CD4-positive, CD25-positive, alpha-beta regulatory T cell (primary cell): ENCODE data around the gene RADIL. TPM values are rescaled to one million over a fixed set of nuclear protein-coding genes. Genes with fewer than 3 reads are reported as not detected.

Experiments
- ATAC-seq, 2 donors: fragments of 150-1000 bp; cut with Tn5 transposase; one replicate each; pipeline ENCODE4 v1.10.0; 2021; ENCODE audit warnings: low read depth in 2 of 2, moderate number of reproducible peaks in 2 of 2, moderate library complexity in 1 of 2
- DNase-seq, 3 donors: peaks; one replicate each; pipeline versions ENCODE4 v3.0.0 to v3.0.0-alpha.2; 2012 to 2022; ENCODE audit warnings: mixed read lengths in 1 of 3
- H3K27ac ChIP-seq: one replicate; pipeline ENCODE4 v1.7.0; 2013; ENCODE audit warnings: mild to moderate bottlenecking, low read length; ENCODE audit not compliant: insufficient read depth, poor library complexity, severe bottlenecking
- H3K27me3 ChIP-seq: one replicate; pipeline ENCODE4 v1.7.0; 2013; ENCODE audit warnings: low read length; ENCODE audit not compliant: control insufficient read depth, insufficient read depth
- H3K36me3 ChIP-seq: one replicate; pipeline ENCODE4 v1.7.0; 2013; ENCODE audit warnings: mild to moderate bottlenecking, low read length, moderate library complexity; ENCODE audit not compliant: control insufficient read depth, insufficient read depth
- H3K4me1 ChIP-seq: 2 replicates; pipeline ENCODE4 v1.7.0; 2013; ENCODE audit warnings: mild to moderate bottlenecking, low read length; ENCODE audit not compliant: insufficient read depth, control insufficient read depth, poor library complexity, severe bottlenecking
- H3K4me3 ChIP-seq: one replicate; pipeline ENCODE4 v1.7.0; 2013; ENCODE audit warnings: low read depth, mild to moderate bottlenecking, low read length, moderate library complexity
- H3K9me3 ChIP-seq, 2 experiments: 1 replicate in 1 of 2; 2 replicates in 1 of 2; pipeline ENCODE4 v1.7.0; 2013; ENCODE audit warnings: low read length in 2 of 2, mild to moderate bottlenecking in 1 of 2, moderate library complexity in 1 of 2; ENCODE audit not compliant: control insufficient read depth in 2 of 2
- H3K27ac Mint-ChIP-seq, 3 donors: one replicate each; pipeline ENCODE4 v1.8.0; 2020 to 2022; ENCODE audit warnings: mild to moderate bottlenecking in 3 of 3, mixed read lengths in 3 of 3, moderate library complexity in 2 of 3
- H3K27me3 Mint-ChIP-seq: one replicate; pipeline ENCODE4 v1.8.0; 2022; ENCODE audit warnings: mild to moderate bottlenecking, mixed read lengths
- H3K36me3 Mint-ChIP-seq: one replicate; pipeline ENCODE4 v1.8.0; 2020; ENCODE audit warnings: mixed read lengths
- H3K4me1 Mint-ChIP-seq, 4 donors: one replicate each; pipeline ENCODE4 v1.8.0; 2020 to 2022; ENCODE audit warnings: mixed read lengths in 4 of 4, mild to moderate bottlenecking in 1 of 4
- H3K4me3 Mint-ChIP-seq, 4 donors: one replicate each; pipeline ENCODE4 v1.8.0; 2020 to 2022; ENCODE audit warnings: mild to moderate bottlenecking in 4 of 4, mixed read lengths in 4 of 4, moderate library complexity in 3 of 4
- H3K9me3 Mint-ChIP-seq, 7 donors: one replicate each; pipeline ENCODE4 v1.8.0; 2020 to 2022; ENCODE audit warnings: mixed read lengths in 7 of 7, mild to moderate bottlenecking in 3 of 7, moderate library complexity in 2 of 7
- polyA plus RNA-seq, 4 donors: library from polyadenylated mRNA; unstranded; fragments of 300-500 nt; fragmentation: Illumina TruSeq; gene quantifications; one replicate each; pipeline ENCODE4 v1.2.3, GENCODE V29; 2021
- total RNA-seq: library from RNA; stranded (reverse); gene quantifications from one replicate; pipeline ENCODE4 v1.2.3, GENCODE V29; 2022

Gene RADIL
- total and polyA plus RNA-seq, 5 donors from 2014 or later, result not detected

DNA sequence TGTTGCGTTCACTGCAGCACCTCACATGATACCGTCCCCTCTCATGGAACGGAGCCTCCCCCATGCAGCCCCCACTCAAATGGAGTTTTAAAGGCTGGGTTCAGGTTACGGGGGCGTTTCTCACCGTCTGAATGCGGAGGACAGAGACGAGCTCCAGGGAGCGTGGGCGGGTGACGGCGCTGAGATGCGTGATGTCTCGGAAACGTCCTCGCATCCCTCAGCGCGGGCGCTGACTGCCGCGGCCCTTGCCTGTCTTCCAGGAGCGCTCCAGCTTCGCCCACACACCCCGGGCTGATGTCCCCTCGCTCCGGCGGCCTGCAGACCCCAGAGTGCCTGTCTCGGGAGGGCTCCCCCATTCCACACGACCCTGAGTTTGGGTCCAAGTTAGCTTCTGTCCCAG, 124.7 kb downstream of the RADIL start:
- ATAC-seq, result no peak
- Histone ChIP-seq H3K4me3 (no peak overlapping the region), H3K9me3 (no peaks in the 10 kb centered on the region), H3K27ac (no peak overlapping the region), H3K27me3 (no peaks in the 10 kb centered on the region), H3K4me1 (peaks cover 4% of the 10 kb centered on the region), H3K36me3 (peaks cover 74% of the 10 kb centered on the region)
- no peak for DNase-seq
- Mint-ChIP-seq H3K9me3 (peaks cover 0 to 2% (median 0%) of the 10 kb centered on the region in 7 donors), H3K27ac (no peak overlapping the region), H3K36me3 (peaks cover 33% of the 10 kb centered on the region), H3K4me1 (peaks cover 0 to 4% (median under 1%) of the 10 kb centered on the region in 4 donors), H3K4me3 (no peak overlapping the region), H3K27me3 (no peaks in the 10 kb centered on the region)

DNA sequence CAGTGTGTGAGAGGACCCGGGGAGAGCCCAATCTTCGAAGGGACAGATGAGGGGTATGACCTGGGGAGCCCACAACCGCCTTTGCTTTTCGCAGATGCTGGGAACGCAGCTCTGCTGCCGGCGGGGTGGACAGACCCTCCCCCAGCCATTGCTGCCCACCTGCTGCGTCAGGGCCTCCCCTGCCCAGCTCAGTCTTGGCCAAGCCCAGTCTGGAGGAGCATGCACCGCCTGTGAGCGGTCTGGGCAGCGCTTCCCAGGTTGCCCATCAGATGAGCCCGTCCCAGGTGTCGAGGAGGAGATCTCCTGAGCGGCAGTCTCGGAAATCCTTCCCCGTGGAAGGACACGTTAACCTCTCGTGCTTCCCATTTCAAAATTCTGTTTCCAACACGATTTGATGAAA, 125.4 kb downstream of the RADIL start:
- peaks cover 0 to 9% (median 2%) of the 10 kb centered on the region in 4 donors for H3K4me1 Mint-ChIP-seq
- Histone ChIP-seq H3K4me3 (no peak overlapping the region), H3K27me3 (no peaks in the 10 kb centered on the region), H3K27ac (no peak overlapping the region), H3K9me3 (no peaks in the 10 kb centered on the region), H3K4me1 (peaks cover 11% of the 10 kb centered on the region), H3K36me3 (peaks cover 68% of the 10 kb centered on the region)
- no peaks in the 10 kb centered on the region for H3K27me3 Mint-ChIP-seq
- DNase-seq (no peak), ATAC-seq (no peak)
- H3K4me3 Mint-ChIP-seq, result no peak overlapping the region
- peaks cover 37% of the 10 kb centered on the region for H3K36me3 Mint-ChIP-seq
- H3K9me3 Mint-ChIP-seq, result peaks cover 0 to 2% (median 0%) of the 10 kb centered on the region in 7 donors
- H3K27ac Mint-ChIP-seq, result peak overlapping the region in 1 of 3 donors; percentile 52

DNA sequence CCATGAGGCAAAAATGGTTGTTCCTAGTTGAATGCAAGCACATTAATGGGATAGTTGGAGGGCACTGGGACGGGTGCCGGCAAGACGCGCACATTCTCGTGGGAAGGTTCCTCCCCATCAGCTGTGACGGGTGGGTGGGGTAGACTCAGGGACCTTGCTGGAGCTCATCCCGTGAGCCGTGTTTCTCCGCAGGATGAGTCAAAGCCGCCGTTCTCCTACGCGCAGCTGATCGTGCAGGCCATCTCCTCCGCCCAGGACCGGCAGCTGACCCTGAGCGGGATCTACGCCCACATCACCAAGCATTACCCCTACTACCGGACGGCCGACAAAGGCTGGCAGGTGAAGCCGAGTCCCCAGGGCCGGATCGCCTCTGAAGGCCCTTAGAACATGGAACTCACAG, 128.5 kb downstream of the RADIL start:
- H3K9me3 Mint-ChIP-seq, result no peaks in the 10 kb centered on the region
- peaks cover 47% of the 10 kb centered on the region for H3K36me3 ChIP-seq
- peaks cover 13% of the 10 kb centered on the region for H3K4me1 ChIP-seq
- H3K9me3 ChIP-seq, result no peaks in the 10 kb centered on the region
- H3K27me3 ChIP-seq, result no peaks in the 10 kb centered on the region
- no peaks in the 10 kb centered on the region for H3K27me3 Mint-ChIP-seq
- DNase-seq, result no peak
- ATAC-seq, result no peak
- H3K4me1 Mint-ChIP-seq, result peaks cover 0 to 15% (median 6%) of the 10 kb centered on the region in 4 donors
- no peak overlapping the region for H3K4me3 ChIP-seq
- no peak overlapping the region for H3K4me3 Mint-ChIP-seq
- peaks cover 22% of the 10 kb centered on the region for H3K36me3 Mint-ChIP-seq
- H3K27ac Mint-ChIP-seq, result no peak overlapping the region
- no peak overlapping the region for H3K27ac ChIP-seq

DNA sequence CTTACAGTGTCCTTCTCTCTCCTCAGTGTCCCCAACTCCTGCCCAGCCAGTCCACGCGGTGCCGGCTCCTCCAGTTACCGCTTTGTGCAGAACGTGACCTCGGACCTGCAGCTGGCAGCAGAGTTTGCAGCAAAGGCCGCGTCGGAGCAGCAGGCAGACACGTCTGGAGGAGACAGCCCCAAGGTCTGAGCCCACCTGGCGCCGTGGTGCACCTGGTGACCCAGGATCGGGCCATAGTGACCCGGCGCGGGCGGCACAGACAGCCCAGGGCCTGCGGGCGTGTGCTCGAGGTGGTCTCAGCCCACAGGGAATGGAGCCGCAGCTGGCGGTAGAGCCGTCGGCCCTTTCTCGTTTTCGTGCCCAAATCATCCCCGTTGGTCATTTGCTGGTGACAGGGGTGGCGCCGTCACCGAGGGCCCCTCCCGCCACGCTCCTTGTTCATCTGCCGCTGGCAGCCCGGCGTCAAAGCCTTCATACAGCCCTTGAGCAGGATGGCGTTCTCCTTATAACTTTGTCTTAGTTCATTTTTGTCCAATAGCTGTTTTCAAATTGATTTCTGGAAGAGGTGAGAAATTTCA, 129.0 kb downstream of the RADIL start:
- H3K36me3 Mint-ChIP-seq, result peaks cover 17% of the 10 kb centered on the region
- no peaks in the 10 kb centered on the region for H3K9me3 ChIP-seq
- H3K9me3 Mint-ChIP-seq, result no peaks in the 10 kb centered on the region
- no peak overlapping the region for H3K4me3 ChIP-seq
- peaks cover 0 to 15% (median 6%) of the 10 kb centered on the region in 4 donors for H3K4me1 Mint-ChIP-seq
- H3K4me3 Mint-ChIP-seq, result no peak overlapping the region
- DNase-seq (no peak), ATAC-seq (no peak)
- H3K27me3 ChIP-seq, result no peaks in the 10 kb centered on the region
- no peak overlapping the region for H3K27ac Mint-ChIP-seq
- no peaks in the 10 kb centered on the region for H3K27me3 Mint-ChIP-seq
- H3K36me3 ChIP-seq, result peaks cover 42% of the 10 kb centered on the region
- H3K4me1 ChIP-seq, result peaks cover 13% of the 10 kb centered on the region
- no peak overlapping the region for H3K27ac ChIP-seq

DNA sequence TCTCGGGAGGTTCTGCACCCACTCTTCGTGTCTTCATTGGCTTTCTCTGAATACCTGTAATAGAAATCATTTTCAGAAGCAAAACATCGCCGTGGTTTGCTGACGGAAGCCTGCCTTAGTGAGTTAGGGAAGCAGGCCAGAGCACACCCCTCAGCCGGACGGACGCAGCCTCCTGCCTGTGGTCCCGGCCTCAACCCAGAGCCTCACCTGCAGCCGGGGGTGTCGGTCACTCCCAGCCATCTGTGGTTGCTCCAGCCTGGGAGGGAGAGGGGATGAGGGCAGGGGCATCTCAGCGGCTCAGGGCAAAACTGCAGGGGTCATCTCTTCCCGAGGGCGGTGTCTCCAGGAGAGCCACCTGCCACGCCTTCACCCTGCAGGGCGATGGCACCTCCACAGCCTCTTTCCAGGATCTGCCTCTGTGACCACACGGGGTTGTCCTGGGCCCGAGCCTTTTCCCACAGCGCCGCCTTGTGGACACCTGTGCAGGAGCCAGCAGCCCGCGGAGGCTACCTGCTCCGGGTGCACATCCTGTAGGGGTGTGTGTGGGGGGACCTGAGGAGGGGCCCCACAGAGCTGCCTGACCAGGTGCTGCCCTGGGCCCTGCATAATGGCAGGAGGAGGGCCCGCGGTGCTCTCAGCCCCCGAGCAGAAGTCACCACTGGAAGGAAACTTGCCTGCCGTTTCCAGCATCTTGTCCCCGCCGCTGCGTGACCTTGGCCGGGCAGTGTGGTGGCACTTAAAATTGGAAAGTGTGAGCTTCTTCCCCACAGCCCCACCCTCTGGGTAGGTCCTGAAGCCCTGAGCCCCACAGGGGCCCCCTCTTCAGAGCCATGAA, 129.7 kb downstream of the RADIL start:
- Mint-ChIP-seq H3K27ac (peak overlapping the region in 1 of 3 donors; percentile 55), H3K4me3 (peak overlapping the region in 1 of 4 donors; percentile 38), H3K9me3 (no peaks in the 10 kb centered on the region), H3K36me3 (peaks cover 21% of the 10 kb centered on the region), H3K4me1 (peaks cover 0 to 20% (median 10%) of the 10 kb centered on the region in 4 donors), H3K27me3 (no peaks in the 10 kb centered on the region)
- Histone ChIP-seq H3K27me3 (no peaks in the 10 kb centered on the region), H3K4me3 (no peak overlapping the region), H3K27ac (no peak overlapping the region), H3K4me1 (peaks cover 13% of the 10 kb centered on the region), H3K9me3 (no peaks in the 10 kb centered on the region), H3K36me3 (peaks cover 38% of the 10 kb centered on the region)
- ATAC-seq, result peak; percentile 89 to 90
- peak; percentile 69 to 82 (median 79) for DNase-seq

DNA sequence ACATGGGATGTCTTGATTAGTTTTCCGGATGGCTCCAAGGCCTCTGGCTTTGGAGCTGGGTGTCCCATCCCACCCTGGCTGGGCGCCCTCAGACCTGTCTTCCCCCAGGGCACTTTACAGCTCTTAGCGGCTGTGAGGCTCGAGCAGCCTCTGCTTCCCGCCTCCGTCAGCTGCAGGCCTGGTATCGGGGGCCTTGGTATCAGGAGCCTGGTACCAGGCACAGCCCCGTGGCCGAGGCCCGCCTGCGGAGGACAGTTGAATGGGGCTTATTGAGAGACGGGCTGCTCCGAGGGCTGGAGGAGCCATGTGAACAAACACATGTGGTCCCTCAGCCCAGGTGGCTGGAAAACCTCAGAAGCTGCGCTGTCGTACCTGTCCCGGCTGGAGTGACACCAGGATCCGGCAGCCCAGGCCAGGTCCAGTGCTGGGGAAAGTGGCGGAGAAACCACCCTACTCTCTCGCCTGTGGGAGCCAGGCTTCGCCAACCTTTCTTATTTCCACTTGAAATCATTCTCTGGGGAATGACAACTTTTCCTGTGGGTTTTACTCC, 132.0 kb downstream of the RADIL start:
- H3K9me3 Mint-ChIP-seq, result no peaks in the 10 kb centered on the region
- Histone ChIP-seq H3K27me3 (no peaks in the 10 kb centered on the region), H3K4me3 (no peak overlapping the region), H3K9me3 (no peaks in the 10 kb centered on the region), H3K36me3 (peaks cover 18% of the 10 kb centered on the region), H3K4me1 (peaks cover 29% of the 10 kb centered on the region), H3K27ac (no peak overlapping the region)
- H3K4me3 Mint-ChIP-seq, result no peak overlapping the region
- ATAC-seq (no peak), DNase-seq (no peak)
- H3K36me3 Mint-ChIP-seq, result peaks cover 18% of the 10 kb centered on the region
- no peak overlapping the region for H3K27ac Mint-ChIP-seq
- H3K27me3 Mint-ChIP-seq, result no peaks in the 10 kb centered on the region
- peaks cover 0 to 41% (median 22%) of the 10 kb centered on the region in 4 donors for H3K4me1 Mint-ChIP-seq

DNA sequence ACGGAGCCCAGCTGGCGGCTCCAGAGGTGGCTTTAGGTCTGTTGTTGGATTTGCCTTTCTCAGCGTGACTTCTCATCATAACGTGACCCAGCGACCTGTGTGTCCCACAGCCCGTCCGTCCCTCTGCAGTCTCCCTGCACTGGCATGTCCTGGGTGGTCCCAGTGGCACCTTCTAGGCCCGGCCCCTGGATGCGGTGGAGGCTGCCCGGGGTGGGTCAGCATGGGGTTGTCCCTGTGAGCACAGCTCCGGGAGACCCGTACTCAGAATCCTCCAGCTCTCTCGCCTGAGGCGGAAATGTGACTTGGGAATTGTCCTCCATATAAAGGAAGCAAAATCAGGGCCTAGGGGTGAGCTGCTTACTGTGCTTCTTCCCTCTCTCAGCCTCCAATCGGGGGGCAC, 133.7 kb downstream of the RADIL start:
- H3K36me3 Mint-ChIP-seq, result peaks cover 15% of the 10 kb centered on the region
- H3K27ac Mint-ChIP-seq, result no peak overlapping the region
- H3K9me3 Mint-ChIP-seq, result no peaks in the 10 kb centered on the region
- DNase-seq (no peak), ATAC-seq (no peak)
- H3K27ac ChIP-seq, result no peak overlapping the region
- H3K27me3 Mint-ChIP-seq, result no peaks in the 10 kb centered on the region
- H3K36me3 ChIP-seq, result peaks cover 6% of the 10 kb centered on the region
- H3K4me1 ChIP-seq, result peaks cover 46% of the 10 kb centered on the region
- H3K4me1 Mint-ChIP-seq, result peaks cover 15 to 57% (median 33%) of the 10 kb centered on the region in 4 donors
- no peaks in the 10 kb centered on the region for H3K27me3 ChIP-seq
- H3K9me3 ChIP-seq, result no peaks in the 10 kb centered on the region
- H3K4me3 ChIP-seq, result no peak overlapping the region
- no peak overlapping the region for H3K4me3 Mint-ChIP-seq
